ENCODE results near the gene ZC3H13.

GRCh38 chr13:45995245-45995644 is 57.3 kb downstream of the ZC3H13 start:
- TF ChIP-seq USF2 (IDR thresholded peaks at IDR 0.05; ENCODE audit: low read length) (no peak), CTCF (IDR thresholded peaks at IDR 0.05; ENCODE audit: control extremely low read depth in 1 of 3, insufficient read depth in 1 of 3, low read depth in 1 of 3, low read length in 3 of 3) (no peak), POLR2AphosphoS5 (IDR thresholded peaks at IDR 0.05; ENCODE audit: low read depth, low read length) (no peak), NANOG (IDR thresholded peaks at IDR 0.05; ENCODE audit: insufficient read depth, low read depth, low read length, poor library complexity, severe bottlenecking) (no peak), SIN3A (conservative IDR thresholded peaks at IDR 0.05 in 1 of 2, IDR thresholded peaks at IDR 0.05 in 1 of 2; ENCODE audit: low read depth in 1 of 2, low read length in 2 of 2) (no peak), CEBPB (IDR thresholded peaks at IDR 0.05; ENCODE audit: low read depth, low read length) (no peak), POLR2A (IDR thresholded peaks at IDR 0.05; ENCODE audit: control extremely low read depth in 1 of 2, low read depth in 2 of 2, low read length in 2 of 2) (no peak), SUZ12 (IDR thresholded peaks at IDR 0.05; ENCODE audit: low read length) (no peak), NRF1 (IDR thresholded peaks at IDR 0.05; ENCODE audit: low read depth, low read length) (no peak)
- TF ChIP-seq, protein P1, sequence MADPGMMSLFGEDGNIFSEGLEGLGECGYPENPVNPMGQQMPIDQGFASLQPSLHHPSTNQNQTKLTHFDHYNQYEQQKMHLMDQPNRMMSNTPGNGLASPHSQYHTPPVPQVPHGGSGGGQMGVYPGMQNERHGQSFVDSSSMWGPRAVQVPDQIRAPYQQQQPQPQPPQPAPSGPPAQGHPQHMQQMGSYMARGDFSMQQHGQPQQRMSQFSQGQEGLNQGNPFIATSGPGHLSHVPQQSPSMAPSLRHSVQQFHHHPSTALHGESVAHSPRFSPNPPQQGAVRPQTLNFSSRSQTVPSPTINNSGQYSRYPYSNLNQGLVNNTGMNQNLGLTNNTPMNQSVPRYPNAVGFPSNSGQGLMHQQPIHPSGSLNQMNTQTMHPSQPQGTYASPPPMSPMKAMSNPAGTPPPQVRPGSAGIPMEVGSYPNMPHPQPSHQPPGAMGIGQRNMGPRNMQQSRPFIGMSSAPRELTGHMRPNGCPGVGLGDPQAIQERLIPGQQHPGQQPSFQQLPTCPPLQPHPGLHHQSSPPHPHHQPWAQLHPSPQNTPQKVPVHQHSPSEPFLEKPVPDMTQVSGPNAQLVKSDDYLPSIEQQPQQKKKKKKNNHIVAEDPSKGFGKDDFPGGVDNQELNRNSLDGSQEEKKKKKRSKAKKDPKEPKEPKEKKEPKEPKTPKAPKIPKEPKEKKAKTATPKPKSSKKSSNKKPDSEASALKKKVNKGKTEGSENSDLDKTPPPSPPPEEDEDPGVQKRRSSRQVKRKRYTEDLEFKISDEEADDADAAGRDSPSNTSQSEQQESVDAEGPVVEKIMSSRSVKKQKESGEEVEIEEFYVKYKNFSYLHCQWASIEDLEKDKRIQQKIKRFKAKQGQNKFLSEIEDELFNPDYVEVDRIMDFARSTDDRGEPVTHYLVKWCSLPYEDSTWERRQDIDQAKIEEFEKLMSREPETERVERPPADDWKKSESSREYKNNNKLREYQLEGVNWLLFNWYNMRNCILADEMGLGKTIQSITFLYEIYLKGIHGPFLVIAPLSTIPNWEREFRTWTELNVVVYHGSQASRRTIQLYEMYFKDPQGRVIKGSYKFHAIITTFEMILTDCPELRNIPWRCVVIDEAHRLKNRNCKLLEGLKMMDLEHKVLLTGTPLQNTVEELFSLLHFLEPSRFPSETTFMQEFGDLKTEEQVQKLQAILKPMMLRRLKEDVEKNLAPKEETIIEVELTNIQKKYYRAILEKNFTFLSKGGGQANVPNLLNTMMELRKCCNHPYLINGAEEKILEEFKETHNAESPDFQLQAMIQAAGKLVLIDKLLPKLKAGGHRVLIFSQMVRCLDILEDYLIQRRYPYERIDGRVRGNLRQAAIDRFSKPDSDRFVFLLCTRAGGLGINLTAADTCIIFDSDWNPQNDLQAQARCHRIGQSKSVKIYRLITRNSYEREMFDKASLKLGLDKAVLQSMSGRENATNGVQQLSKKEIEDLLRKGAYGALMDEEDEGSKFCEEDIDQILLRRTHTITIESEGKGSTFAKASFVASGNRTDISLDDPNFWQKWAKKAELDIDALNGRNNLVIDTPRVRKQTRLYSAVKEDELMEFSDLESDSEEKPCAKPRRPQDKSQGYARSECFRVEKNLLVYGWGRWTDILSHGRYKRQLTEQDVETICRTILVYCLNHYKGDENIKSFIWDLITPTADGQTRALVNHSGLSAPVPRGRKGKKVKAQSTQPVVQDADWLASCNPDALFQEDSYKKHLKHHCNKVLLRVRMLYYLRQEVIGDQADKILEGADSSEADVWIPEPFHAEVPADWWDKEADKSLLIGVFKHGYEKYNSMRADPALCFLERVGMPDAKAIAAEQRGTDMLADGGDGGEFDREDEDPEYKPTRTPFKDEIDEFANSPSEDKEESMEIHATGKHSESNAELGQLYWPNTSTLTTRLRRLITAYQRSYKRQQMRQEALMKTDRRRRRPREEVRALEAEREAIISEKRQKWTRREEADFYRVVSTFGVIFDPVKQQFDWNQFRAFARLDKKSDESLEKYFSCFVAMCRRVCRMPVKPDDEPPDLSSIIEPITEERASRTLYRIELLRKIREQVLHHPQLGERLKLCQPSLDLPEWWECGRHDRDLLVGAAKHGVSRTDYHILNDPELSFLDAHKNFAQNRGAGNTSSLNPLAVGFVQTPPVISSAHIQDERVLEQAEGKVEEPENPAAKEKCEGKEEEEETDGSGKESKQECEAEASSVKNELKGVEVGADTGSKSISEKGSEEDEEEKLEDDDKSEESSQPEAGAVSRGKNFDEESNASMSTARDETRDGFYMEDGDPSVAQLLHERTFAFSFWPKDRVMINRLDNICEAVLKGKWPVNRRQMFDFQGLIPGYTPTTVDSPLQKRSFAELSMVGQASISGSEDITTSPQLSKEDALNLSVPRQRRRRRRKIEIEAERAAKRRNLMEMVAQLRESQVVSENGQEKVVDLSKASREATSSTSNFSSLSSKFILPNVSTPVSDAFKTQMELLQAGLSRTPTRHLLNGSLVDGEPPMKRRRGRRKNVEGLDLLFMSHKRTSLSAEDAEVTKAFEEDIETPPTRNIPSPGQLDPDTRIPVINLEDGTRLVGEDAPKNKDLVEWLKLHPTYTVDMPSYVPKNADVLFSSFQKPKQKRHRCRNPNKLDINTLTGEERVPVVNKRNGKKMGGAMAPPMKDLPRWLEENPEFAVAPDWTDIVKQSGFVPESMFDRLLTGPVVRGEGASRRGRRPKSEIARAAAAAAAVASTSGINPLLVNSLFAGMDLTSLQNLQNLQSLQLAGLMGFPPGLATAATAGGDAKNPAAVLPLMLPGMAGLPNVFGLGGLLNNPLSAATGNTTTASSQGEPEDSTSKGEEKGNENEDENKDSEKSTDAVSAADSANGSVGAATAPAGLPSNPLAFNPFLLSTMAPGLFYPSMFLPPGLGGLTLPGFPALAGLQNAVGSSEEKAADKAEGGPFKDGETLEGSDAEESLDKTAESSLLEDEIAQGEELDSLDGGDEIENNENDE (IDR thresholded peaks at IDR 0.05; ENCODE audit: insufficient replicate concordance, low read length), result no peak
- TF ChIP-seq, protein P2, sequence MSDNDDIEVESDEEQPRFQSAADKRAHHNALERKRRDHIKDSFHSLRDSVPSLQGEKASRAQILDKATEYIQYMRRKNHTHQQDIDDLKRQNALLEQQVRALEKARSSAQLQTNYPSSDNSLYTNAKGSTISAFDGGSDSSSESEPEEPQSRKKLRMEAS (IDR thresholded peaks at IDR 0.05), result no peak
- TF ChIP-seq, protein P3, sequence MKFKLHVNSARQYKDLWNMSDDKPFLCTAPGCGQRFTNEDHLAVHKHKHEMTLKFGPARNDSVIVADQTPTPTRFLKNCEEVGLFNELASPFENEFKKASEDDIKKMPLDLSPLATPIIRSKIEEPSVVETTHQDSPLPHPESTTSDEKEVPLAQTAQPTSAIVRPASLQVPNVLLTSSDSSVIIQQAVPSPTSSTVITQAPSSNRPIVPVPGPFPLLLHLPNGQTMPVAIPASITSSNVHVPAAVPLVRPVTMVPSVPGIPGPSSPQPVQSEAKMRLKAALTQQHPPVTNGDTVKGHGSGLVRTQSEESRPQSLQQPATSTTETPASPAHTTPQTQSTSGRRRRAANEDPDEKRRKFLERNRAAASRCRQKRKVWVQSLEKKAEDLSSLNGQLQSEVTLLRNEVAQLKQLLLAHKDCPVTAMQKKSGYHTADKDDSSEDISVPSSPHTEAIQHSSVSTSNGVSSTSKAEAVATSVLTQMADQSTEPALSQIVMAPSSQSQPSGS (IDR thresholded peaks at IDR 0.05; ENCODE audit: low read length), result no peak

Measured in H1 (cell line).